ENCODE measurements around the gene IGFL4.

The IGFL4 gene

DNA sequence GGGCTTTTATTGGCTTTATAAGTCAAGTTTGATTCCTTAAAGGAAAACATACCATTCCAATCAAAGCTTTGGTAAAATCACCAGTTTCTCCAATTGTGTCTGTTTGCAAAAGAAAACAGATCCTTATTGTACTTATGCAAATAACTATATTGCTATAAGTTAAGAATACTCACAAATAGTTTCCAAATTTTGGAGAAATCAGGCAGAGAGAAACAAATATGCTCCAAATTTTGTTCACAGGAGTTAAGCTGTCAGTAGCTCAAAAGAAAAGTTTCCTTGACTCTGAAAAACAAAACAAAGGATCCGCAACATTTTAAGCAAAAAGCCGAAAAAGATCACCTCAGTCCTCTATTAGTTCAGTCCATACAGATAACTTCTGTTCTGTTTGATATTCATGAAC, 19.2 kb upstream of the IGFL4 start:
- no peak for DNase-seq

DNA sequence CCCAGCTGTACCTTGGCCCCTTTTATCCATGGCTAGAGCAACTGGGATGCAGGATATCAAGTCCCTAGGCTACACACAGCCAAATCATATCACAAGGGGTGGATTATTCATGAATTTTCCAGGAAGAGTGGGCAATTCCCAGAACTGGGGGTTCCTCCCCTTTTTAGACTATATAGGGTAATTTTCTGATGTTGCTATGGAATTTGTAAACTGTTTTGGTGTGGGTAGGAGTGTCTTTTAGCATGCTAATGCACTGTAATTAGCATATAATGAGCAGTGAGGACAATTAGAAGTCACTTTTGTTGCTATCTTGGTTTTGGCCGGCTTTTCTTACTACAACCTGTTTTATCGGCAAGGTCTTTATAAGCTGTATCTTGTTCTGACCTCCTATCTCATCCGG, 18.0 kb upstream of the IGFL4 start:
- no peak for DNase-seq

DNA sequence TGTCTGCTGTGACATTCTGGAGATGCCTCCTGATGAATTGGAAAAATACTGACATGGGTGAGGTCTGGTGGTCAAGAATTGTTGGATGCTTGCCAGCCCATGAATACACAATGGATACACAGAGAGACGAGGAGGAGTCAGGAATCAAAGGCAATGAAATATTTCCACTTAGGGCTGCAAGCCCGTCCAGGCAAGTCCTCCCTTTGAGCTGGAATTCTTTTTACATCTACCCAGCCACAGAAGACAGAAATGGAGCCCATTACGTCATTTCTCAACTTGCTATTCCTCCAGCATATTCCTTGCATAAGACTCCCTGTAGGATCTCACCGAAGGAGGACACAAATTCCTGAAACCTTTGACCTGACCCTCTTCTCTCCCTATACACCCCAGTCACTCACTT, 15.7 kb upstream of the IGFL4 start:
- no peak for DNase-seq

- no peak for DNase-seq
These were observed 12.1 kb upstream of the IGFL4 start for GRCh38 chr19:46052896-46053295.

DNA sequence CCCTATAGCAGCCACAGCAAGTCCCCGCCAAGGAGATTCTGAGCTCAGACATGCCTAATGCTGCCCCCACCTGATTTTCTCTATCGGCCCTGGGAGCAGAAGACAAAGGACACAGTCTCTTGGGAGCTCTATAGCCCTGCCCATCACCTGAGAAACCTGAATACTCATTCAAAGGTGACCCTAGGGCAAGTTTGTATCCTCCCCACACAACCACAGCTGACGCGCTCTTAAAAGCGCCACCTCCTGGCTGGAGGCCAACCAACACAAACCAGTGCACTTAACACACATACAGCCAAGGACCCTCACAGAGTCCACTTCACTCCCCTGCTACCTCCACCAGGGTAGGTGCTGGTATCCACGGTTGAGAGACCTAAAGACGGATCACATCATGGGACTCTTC, 8.8 kb upstream of the IGFL4 start:
- no peak for DNase-seq

- DNase-seq = no peak
These were observed 2.7 kb upstream of the IGFL4 start for GRCh38 chr19:46043519-46043918.

- DNase-seq = no peak
These were observed 1.6 kb upstream of the IGFL4 start for GRCh38 chr19:46042252-46042883.

DNA sequence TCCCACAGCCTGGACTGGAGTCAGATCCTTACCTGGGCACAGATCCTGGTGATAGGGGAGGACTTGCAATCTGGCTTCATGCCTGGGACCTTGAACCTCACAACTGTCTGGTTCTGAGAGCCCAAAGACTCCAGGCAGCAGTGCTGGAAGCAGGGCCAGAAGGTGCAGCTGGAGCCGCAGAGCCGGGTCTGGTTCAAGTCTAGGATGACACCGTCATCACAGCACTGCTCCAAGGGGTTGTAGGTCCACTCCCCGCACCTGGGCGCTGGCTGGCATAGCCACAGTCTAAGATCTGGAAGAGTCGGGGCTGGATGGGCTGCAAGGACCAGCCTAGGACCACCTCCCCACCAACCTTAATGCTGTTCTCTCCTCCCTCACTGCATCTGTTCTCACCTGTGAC, 677 bp downstream of the IGFL4 start:
- DNase-seq = no peak

GRCh38 chr19:46036744-46037128, 4.1 kb downstream of the IGFL4 start:
- no peak for DNase-seq

DNA sequence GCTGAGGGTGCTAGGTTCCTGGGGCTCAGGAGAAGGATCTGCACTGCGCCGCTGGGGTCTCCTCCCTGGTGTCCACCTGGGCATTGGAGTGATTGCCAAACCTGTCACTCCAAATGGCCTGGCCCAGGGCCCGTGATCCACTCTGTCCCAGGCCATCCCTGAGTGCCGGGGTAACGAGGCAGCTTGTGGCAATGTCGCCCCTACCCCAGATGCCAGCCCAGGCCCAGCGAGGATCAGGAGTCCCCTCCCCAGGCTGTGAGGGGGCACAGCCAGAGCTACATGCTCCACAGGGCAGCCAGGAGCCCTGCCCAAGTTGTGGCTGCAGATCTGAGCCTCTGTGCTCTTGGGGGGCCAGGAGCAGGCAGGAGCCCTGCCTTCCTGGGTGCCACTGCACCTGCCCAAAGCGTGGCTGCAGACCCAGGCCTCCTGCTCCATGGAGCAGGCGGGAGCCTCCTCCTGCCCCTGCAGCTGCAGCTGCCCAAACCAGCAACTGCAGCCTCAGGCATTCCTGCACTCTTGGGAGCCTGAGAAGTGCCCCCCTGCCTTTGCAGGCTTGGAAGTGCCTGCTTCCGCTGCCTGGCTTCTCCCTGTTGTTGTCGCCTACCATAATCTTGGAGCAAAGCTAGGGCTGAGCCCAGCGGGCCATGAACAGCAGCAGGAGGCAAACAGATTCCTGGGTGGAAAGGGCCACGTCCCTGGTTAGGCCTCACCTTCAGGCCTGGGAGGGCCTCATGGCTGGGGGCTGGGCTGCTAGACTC, 4.6 kb downstream of the IGFL4 start:
- DNase-seq = no peak

- DNase-seq = no peak
These were observed 5.3 kb downstream of the IGFL4 start for GRCh38 chr19:46035546-46035945.

- no peak for DNase-seq
These were observed 7.4 kb downstream of the IGFL4 start for GRCh38 chr19:46033401-46033800.

GRCh38 chr19:46032597-46033025, 8.2 kb downstream of the IGFL4 start:
- no peak for DNase-seq

DNA sequence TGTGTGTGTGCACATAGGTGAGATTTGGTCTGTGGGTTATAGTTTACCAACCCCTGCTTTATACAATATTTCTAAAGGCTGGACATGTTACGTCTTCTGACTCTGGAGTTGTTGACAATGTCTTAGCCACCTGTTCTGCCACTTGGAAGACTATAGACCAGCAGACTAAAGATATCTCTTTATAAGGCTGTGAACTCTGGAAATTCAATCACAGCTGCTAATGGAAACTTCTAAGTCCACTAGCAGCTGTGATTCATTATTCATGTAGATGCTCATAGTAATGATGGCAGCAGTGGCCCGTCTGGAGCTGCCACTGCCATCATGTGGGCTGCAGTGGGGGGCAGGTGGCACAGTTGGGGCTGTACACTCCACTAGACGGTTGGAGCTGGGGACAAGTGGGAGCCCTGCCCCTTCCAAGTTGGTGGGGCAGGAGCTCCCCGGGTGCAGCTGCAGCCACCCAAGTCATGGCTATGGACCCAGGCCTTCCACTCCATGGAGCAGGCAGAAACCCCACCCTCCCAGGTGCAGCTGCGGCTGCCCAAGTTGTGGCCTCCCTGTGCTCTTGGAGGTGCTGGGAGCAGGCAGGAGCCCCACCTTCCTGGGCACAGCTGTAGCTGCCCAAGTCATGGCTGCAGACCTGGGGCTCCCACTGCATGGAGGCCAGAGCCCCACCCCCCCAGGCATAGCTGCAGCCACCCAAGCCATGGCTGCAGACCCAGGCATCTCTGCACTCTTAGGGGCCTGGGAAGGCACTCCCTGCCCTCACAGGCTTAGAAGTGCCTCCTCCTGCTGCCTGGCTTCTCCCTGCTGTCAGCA, 8.8 kb downstream of the IGFL4 start:
- DNase-seq = no peak

- DNase-seq = no peak
These were observed 9.8 kb downstream of the IGFL4 start for GRCh38 chr19:46030812-46031550.

GRCh38 chr19:46025835-46026234, 15.0 kb downstream of the IGFL4 start:
- DNase-seq = no peak

GRCh38 chr19:46023311-46023779, 17.5 kb downstream of the IGFL4 start:
- no peak for DNase-seq

- DNase-seq = no peak
These were observed 18.1 kb downstream of the IGFL4 start, which contains the start of gene PGLYRP1 for GRCh38 chr19:46022431-46023310. PGLYRP1 (minus strand) TSS chr19:46023053; CDS start chr19:46023021, 32 bp downstream.

DNA sequence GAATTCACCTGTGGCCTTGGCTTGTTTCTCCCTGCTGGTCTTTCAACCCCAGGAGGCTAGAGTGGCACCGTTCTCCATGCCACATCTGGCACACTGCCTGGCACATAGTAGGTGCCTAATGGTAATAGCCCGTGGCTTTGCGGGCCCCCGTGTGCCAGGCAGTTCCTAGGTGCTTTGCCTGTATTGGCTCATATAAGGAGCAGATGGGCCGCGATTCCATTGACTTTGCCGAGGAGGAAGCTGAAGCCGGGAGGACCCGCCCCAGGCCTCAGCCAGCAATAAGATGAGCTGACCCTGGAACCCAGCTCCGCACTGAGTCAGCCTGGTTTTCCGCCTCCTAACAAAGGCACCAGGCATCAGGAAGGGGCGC, 18.8 kb downstream of the IGFL4 start:
- DNase-seq = no peak

DNA sequence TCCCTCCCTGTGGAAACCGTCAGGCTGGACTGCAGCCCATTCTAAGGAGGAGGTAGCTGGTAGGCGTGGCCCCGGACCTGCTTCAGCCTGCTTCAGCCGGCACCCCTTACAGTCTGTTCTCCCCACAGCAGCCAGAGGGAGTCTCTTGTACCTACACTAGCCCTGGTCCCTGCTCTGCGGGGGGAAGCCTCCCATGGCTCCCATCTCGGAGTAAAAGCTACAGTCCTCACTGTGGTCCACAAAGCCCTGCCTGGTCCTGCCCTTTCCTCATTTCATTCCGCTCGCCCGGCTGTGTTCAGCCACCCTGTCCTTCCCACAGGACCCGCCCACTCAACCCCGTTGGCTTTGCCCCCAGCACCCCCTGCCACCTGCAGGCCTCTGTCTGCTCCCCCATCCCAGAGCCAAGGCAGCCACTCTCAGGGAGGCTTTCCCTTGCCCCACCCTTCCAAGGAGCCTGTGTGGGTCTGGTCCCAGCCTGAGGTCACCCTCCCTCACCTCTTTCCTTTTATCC, 19.2 kb downstream of the IGFL4 start:
- no peak for DNase-seq

- DNase-seq = no peak
These were observed 20.0 kb downstream of the IGFL4 start for GRCh38 chr19:46020819-46021125.

- DNase-seq = no peak
These were observed 21.5 kb downstream of the IGFL4 start for GRCh38 chr19:46019270-46019669.
